Activated effector memory CD4-positive, alpha-beta T cell treated with anti-CD3 and anti-CD28 coated beads, Interleukin-2, amount 50 U/mL, for 16 hours (primary cell): Measurements from ENCODE around the gene NPVF.

Experiments
- DNase-seq: peaks from one replicate; pipeline ENCODE4 v3.0.0-alpha.2; 2020

NPVF gene

DNA sequence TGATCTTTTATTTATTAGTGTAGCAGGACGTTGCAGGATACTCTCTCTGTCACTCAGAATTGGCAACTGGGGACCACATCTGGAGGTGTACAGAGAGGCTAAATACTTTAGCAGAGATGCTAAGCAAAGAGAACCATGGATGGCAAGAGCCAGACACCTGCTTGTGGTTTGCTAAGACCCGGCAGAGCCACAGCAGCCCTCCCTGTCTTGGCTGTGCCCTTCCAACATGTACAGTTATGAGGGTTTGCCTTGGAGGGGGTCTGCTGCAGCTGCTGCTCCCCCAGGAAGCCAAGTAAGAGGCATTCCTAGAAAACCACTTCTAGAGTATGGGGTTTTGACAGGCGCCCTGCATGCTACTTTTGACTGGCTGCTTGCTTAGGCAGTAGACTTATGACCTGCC is 5.1 kb downstream of the NPVF start:
- DNase-seq, result no peak

DNA sequence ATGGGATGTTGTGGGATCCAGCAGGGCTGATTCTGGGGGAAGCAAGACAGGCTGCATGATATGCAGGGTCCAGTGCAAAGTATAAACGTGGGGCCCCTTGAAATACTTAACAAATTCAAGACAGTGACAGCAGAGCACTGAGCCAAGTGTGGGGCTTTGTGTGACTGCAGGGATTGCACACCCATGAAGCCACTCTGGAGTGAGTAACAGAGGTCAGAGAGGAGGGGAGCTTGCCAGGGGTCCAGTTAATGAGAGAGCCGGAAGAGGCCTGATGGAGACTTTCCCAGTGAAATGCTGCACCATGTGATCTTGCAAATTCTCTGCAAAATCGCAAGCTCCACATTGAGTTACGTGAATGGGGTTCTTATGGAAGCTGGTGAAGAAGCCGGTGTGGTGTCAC is 5.6 kb downstream of the NPVF start:
- DNase-seq, result no peak

DNA sequence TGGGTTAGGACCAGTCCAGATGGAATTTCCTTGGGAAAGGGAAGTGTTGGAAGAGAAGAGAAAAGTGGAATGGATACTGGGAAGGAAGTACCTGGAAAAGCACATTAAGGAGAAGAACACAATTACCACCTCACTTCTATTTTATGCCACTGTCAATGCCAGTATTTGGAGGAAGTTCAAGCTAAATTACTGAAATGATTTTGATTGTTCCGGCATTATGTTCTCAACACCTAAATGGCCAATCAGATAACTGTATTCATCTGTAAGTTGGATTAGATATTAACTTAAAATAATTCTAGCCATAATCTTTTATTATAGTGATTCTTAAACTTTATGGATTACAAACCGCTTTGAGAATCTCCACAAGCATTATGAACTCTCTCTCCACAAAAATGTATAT is 7.3 kb downstream of the NPVF start:
- no peak for DNase-seq

- no peak for DNase-seq
These were observed 10.1 kb downstream of the NPVF start for GRCh38 chr7:25218191-25218590.

DNA sequence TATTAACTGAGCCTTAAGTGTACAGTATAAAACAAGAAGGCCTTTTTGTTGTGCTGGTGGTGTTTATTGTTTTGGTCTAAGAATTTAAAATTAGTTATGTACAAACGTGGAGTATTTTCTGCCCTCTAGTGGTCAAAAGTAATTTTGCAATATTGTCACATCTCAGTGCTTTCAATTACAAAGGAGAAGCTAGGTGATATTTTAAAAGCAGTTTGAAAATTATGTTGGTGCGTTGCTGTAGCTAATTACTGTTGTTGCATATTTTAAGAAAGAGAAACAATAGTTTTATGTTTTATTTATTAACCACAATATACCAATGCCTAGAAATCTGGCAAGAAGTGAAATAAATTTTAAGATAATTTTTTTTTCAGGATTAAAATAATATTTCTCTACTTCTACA is 11.4 kb downstream of the NPVF start:
- DNase-seq, result no peak

GRCh38 chr7:25215694-25216335 is 12.5 kb downstream of the NPVF start:
- no peak for DNase-seq

GRCh38 chr7:25208525-25209221 is 19.6 kb downstream of the NPVF start:
- DNase-seq, result no peak

GRCh38 chr7:25207887-25208286 is 20.4 kb downstream of the NPVF start:
- DNase-seq, result no peak

DNA sequence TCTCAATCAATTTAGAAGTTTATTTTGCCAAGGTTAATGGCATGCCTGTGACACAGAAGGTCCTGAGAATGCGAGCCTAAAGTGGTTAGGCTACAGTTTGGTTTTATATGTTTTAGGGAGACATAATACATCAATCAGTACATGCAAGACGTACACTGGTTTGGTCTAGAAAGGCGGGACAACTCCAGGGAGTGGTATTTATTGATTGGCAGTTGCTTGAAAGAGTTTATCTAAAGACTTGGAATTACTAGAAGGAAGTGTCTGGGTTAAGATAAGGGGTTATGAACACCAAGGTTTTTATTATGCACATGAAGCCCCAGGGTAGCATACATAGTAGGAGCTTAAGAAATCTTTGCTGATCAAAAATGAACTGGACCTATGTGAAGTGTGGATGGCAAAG is 21.5 kb downstream of the NPVF start:
- no peak for DNase-seq

- no peak for DNase-seq
These were observed 32.0 kb downstream of the NPVF start for GRCh38 chr7:25196132-25196896.

- no peak for DNase-seq
These were observed 34.2 kb downstream of the NPVF start for GRCh38 chr7:25194036-25194435.

- DNase-seq, result no peak
These were observed 36.2 kb downstream of the NPVF start for GRCh38 chr7:25192043-25192442.

GRCh38 chr7:25189197-25189596 is 39.1 kb downstream of the NPVF start:
- DNase-seq, result no peak

DNA sequence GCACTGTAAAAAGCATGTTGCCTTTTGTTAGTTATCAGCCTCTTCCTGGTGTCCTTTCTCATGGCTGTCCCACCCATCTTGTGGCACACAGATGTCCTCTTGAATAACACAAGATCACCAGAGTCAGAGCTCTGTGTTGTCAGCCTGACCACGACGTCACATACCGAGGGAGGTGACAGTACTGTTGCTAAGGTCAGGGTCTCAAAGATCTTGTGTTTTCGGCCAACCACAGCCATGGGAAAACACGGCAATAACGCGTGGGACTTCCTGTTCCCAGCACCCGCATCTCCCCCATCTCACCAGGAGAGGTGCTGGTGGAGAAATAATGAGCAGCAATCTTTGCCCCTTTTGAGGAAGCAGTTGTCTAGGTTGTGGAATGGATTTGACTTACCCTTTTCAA is 40.4 kb downstream of the NPVF start:
- no peak for DNase-seq

GRCh38 chr7:25186436-25186835 is 41.9 kb downstream of the NPVF start:
- no peak for DNase-seq

GRCh38 chr7:25181532-25181931 is 46.8 kb downstream of the NPVF start:
- DNase-seq, result no peak

DNA sequence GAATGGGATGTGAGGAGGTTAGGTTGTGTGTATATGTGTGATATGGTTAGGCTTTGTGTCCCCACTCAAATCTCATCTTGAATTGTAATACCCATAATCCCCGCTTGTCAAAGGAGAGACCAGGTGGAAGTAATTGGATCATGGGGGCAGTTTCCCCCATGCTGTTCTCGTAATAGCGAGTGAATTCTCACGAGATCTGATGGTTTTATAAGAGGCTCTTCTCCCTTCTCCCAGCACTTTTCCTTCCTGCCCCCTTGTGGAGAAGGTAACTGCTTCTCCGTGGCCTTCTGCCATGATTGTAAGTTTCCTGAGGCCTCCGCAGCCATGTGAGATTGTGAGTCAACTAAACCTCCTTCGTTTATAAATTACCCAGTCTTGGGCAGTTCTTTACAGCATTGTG is 47.3 kb downstream of the NPVF start:
- DNase-seq, result no peak

DNA sequence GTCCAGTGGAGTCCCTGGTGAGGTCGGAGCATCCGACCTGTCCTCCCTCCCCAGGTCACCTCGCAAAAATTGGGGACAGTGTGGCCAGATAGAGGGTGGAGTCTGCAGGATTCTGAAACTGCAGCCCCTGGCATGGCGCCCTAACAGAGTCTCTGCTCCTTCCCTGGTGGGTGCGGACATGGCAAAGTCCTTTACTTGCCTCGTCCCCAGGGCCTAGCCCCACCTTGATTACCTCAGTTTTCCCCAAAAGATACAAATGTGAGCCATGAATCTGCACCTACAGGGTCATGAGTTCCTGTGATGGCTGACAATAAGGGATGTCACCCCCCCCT is 47.7 kb downstream of the NPVF start:
- no peak for DNase-seq

DNA sequence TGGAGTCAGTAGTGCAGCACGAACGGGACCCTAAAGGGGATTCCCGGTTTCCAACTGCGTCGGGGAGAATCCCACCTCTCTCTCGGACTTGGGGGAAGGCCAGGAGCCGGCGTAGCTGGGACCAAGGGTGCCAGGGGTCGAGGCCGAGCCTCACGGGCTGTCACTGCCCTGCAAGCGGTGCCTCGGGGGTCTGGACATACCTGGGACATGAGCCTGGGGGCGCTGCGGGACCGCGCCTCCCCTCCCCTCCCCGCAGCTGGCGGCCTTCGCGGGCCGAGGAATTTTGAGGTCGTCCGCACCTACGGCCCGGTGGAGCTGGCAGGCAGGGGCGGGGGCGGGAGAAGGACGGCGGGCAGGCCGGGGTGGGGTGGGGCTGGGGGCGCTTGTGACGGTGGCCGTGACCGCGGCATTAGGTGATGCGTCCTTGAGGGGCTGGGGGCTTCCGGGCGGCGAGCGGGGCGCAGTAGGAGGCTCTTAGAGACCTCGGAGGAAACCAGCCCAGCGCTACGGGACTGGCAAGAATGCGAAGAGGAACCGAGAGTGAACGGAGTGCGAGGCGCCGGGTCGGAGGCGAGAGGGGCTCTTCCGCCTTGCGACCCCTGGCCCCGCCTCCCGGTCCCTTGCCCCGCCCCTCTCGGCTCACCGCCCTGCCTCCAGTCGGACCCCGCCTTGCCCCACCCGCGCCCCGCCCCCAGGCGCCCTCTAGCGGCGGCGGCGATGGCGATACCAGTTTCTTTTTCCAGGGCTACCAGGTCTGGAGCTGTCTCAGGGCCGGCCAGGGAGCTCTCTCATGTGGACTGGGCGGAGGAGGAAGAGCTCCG is 48.3 kb downstream of the NPVF start:
- DNase-seq, result peak; percentile 99

DNA sequence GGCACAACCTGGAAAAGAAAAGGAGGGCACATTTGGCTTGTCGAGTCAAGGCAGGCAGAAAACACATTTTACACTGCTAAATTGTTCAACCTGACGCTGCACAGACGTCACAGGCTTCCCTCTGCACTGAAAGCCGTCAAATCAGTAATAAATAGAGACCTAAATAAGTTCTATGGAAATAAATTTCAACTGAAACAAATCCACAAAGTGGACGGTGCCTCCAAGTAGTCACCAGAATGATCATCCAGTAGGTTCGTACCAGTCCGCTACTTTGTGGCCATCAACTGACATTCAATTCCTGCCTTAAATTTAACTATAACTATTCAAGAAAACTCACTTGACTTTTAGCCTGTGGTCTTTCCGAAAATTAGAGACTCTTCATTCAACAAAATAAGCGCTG is 49.0 kb downstream of the NPVF start:
- no peak for DNase-seq
